NCI-H524 (cell line): ENCODE data around the gene DBNDD2.

ENCODE experiments used
- DNase-seq, 2 experiments: peaks; one replicate each; lab custom pipeline; 2025; lab: John Stamatoyannopoulos, UW

DBNDD2 gene

GRCh38 chr20:45452238-45452637, 44.1 kb downstream of the DBNDD2 start:
- DNase-seq = no peak

- DNase-seq = peak in 1 of 2 experiments; percentile 30
Measured at GRCh38 chr20:45452772-45453691, 44.9 kb downstream of the DBNDD2 start.

GRCh38 chr20:45456632-45457031, 48.5 kb downstream of the DBNDD2 start:
- DNase-seq = peak; percentile 3 to 34

- no peak for DNase-seq
Measured at GRCh38 chr20:45459606-45460005, 51.5 kb downstream of the DBNDD2 start.
